Measurements from ENCODE around the gene TMEM132D. TPM values are rescaled to one million over a fixed set of nuclear protein-coding genes. Genes with fewer than 3 reads are reported as not detected.

TMEM132D gene
- total and polyA plus RNA-seq, 2 of the 8 experiments (the other 6 are each of a cell fraction or from before 2014, with no cell fraction given), result 3.5 to 10.1 TPM

- POLR2A ChIA-PET (ENCODE audit: partially characterized antibody), result no interaction called here
Measured at GRCh38 chr12:129928643-129929042, 24.8 kb upstream of the TMEM132D start.

More at GRCh38 chr12:129928643-129929042, 24.8 kb upstream of the TMEM132D start:
- Histone ChIP-seq H3K14ac (ENCODE audit: insufficient read length) (no peak overlapping the region), H3K27ac (ENCODE audit: low read depth, low read length) (no peak overlapping the region), H4K20me1 (replicated peaks in 1 of 2; ENCODE audit: control insufficient read depth in 1 of 2, insufficient read depth in 2 of 2, low read length in 2 of 2) (no peaks in the 10 kb centered on the region), H3K79me2 (ENCODE audit: control insufficient read depth in 1 of 2, insufficient read depth in 2 of 2, low read length in 2 of 2) (no peaks in the 10 kb centered on the region), H3K4ac (replicated peaks; ENCODE audit: insufficient read length, low read depth, low read length) (no peak overlapping the region), H2BK5ac (ENCODE audit: low read depth, low read length) (no peak overlapping the region), H2AFZ (ENCODE audit: low read length) (no peak overlapping the region), H3K4me1 (replicated peaks in 1 of 4; ENCODE audit: control insufficient read depth in 3 of 4, insufficient read depth in 4 of 4, low read length in 3 of 4) (no peaks in the 10 kb centered on the region), H2BK20ac (ENCODE audit: low read length) (no peak overlapping the region), H2BK12ac (ENCODE audit: low read depth, low read length) (no peak overlapping the region), H2BK15ac (ENCODE audit: low read length) (no peak overlapping the region), H3K18ac (ENCODE audit: extremely low read depth, low read length) (no peak overlapping the region), H3K9ac (replicated peaks in 1 of 4; ENCODE audit: extremely low read depth in 1 of 4, low read depth in 3 of 4, low read length in 3 of 4) (no peak overlapping the region), H3K56ac (replicated peaks; ENCODE audit: insufficient read length, low read depth, low read length) (no peak overlapping the region), H3K23ac (ENCODE audit: insufficient read length) (no peak overlapping the region), H3K79me1 (ENCODE audit: low read depth, low read length) (no peaks in the 10 kb centered on the region), H4K91ac (replicated peaks; ENCODE audit: insufficient read length, low read length) (no peak overlapping the region), H2BK120ac (replicated peaks; ENCODE audit: low read depth, low read length) (no peak overlapping the region), H2AK5ac (ENCODE audit: low read depth, low read length) (no peak overlapping the region), H3K27me3 (replicated peaks in 1 of 4; ENCODE audit: control insufficient read depth in 3 of 4, extremely low read depth in 1 of 4, insufficient read depth in 3 of 4, low read length in 3 of 4) (no peaks in the 10 kb centered on the region; a peak in 2 of 7 replicates), H3K4me3 (ENCODE audit: extremely low read depth in 1 of 4, insufficient read depth in 2 of 4, low read depth in 3 of 4, low read length in 4 of 4) (no peak overlapping the region), H4K8ac (ENCODE audit: extremely low read depth, insufficient read depth, low read length) (no peak overlapping the region), H3K23me2 (ENCODE audit: low read depth, low read length) (no peaks in the 10 kb centered on the region), H3K9me3 (ENCODE audit: insufficient read depth in 2 of 2, low read depth in 1 of 2, low read length in 1 of 2) (peaks cover 0 to 4% of the 10 kb centered on the region in 2 experiments; a peak in 1 of 4 replicates), H3K4me2 (ENCODE audit: insufficient read depth in 1 of 2, low read depth in 2 of 2, low read length in 2 of 2) (no peak overlapping the region), H3K36me3 (ENCODE audit: control insufficient read depth in 2 of 4, insufficient read depth in 4 of 4, low read length in 3 of 4) (no peaks in the 10 kb centered on the region), H4K5ac (ENCODE audit: insufficient read length, low read depth, low read length) (no peak overlapping the region)
- DNase-seq (ENCODE audit: low read depth in 1 of 2, low spot score in 2 of 2) (no peak), FAIRE-seq (no peak)
- WGBS, 2 experiments (ENCODE audit: extremely low coverage in 1 of 2, insufficient coverage in 1 of 2, insufficient read length in 1 of 2, insufficient replicate concordance in 2 of 2, low coverage in 1 of 2, low lambda C conversion rate in 2 of 2, missing lambda C conversion rate in 1 of 2), result 89% methylated on average over 4 of the region's 4 CpGs; no CpG with 5 or more reads in 1 of the 2 experiments
- no peak for TF ChIP-seq POLR2AphosphoS5 (IDR thresholded peaks at IDR 0.05; ENCODE audit: low read depth, low read length)
- TF ChIP-seq BACH1 (IDR thresholded peaks at IDR 0.05; ENCODE audit: low read length), result no peak
- TF ChIP-seq SP2 (IDR thresholded peaks at IDR 0.05; ENCODE audit: low read length), result no peak
- TF ChIP-seq HDAC2 (IDR thresholded peaks at IDR 0.05; ENCODE audit: borderline replicate concordance in 1 of 2, low read depth in 2 of 2, low read length in 2 of 2), result no peak
- TF ChIP-seq MAFK (IDR thresholded peaks at IDR 0.05; ENCODE audit: low read depth, low read length), result no peak
- CTCF ChIA-PET (ENCODE audit: partially characterized antibody), result interaction anchor here (1.3 to 1.7 kb wide), 2 partner anchors 15 to 859 kb away, joined by 6 read pairs; no protein-coding TSS in a partner anchor

All from H1 (cell line).